ENCODE data around the gene PXYLP1.

PXYLP1 gene

GRCh38 chr3:141228395-141228794, 3.2 kb upstream of the PXYLP1 start:
- no peak for DNase-seq (ENCODE audit: low read depth in 2 of 2)

GRCh38 chr3:141229132-141229531, 2.5 kb upstream of the PXYLP1 start:
- no peak for DNase-seq (ENCODE audit: low read depth in 2 of 2)

GRCh38 chr3:141230293-141230692, 1.3 kb upstream of the PXYLP1 start:
- no peak for DNase-seq (ENCODE audit: low read depth in 2 of 2)

- no peak for DNase-seq (ENCODE audit: low read depth in 2 of 2)
Observed at GRCh38 chr3:141231952-141232823, 563 bp downstream of the PXYLP1 start.

- no peak for DNase-seq (ENCODE audit: low read depth in 2 of 2)
Observed at GRCh38 chr3:141233457-141234161, 2.0 kb downstream of the PXYLP1 start.

GRCh38 chr3:141234283-141234682, 2.7 kb downstream of the PXYLP1 start:
- no peak for DNase-seq (ENCODE audit: low read depth in 2 of 2)

- DNase-seq (ENCODE audit: low read depth in 2 of 2): no peak
Observed at GRCh38 chr3:141235661-141236171, 4.1 kb downstream of the PXYLP1 start.

GRCh38 chr3:141236361-141236760, 4.7 kb downstream of the PXYLP1 start:
- no peak for DNase-seq (ENCODE audit: low read depth in 2 of 2)

GRCh38 chr3:141237701-141238521, 6.3 kb downstream of the PXYLP1 start:
- DNase-seq (ENCODE audit: low read depth in 2 of 2): no peak

GRCh38 chr3:141239511-141240281, 8.1 kb downstream of the PXYLP1 start:
- DNase-seq (ENCODE audit: low read depth in 2 of 2): no peak

- no peak for DNase-seq (ENCODE audit: low read depth in 2 of 2)
Observed at GRCh38 chr3:141240286-141240685, 8.7 kb downstream of the PXYLP1 start.

GRCh38 chr3:141240687-141241615, 9.3 kb downstream of the PXYLP1 start:
- no peak for DNase-seq (ENCODE audit: low read depth in 2 of 2)

GRCh38 chr3:141241616-141242376, 10.2 kb downstream of the PXYLP1 start:
- no peak for DNase-seq (ENCODE audit: low read depth in 2 of 2)

GRCh38 chr3:141242377-141243092, 10.9 kb downstream of the PXYLP1 start:
- no peak for DNase-seq (ENCODE audit: low read depth in 2 of 2)

- DNase-seq (ENCODE audit: low read depth in 2 of 2): no peak
Observed at GRCh38 chr3:141243271-141243707, 11.7 kb downstream of the PXYLP1 start.

GRCh38 chr3:141246224-141246957, 14.8 kb downstream of the PXYLP1 start:
- no peak for DNase-seq (ENCODE audit: low read depth in 2 of 2)

- no peak for DNase-seq (ENCODE audit: low read depth in 2 of 2)
Observed at GRCh38 chr3:141246958-141247301, 15.3 kb downstream of the PXYLP1 start.

GRCh38 chr3:141248064-141248463, 16.4 kb downstream of the PXYLP1 start:
- DNase-seq (ENCODE audit: low read depth in 2 of 2): no peak
